Endothelial cell (in vitro differentiated cells): Measurements from ENCODE around the gene SGTB. TPM values are rescaled to one million over a fixed set of nuclear protein-coding genes. Genes with fewer than 3 reads are reported as not detected.
A peak's percentile ranks its signal among the peaks of the same experiment; 100 is the strongest.

Experiments used
- DNase-seq: peaks from one replicate; pipeline ENCODE4 v3.0.0; 2021; ENCODE audit warnings: low spot score
- H3K27ac Mint-ChIP-seq: one replicate; pipeline ENCODE4 v1.8.0; 2021; ENCODE audit warnings: mixed read lengths, inconsistent platforms; ENCODE audit not compliant: unreplicated experiment
- H3K27me3 Mint-ChIP-seq: one replicate; pipeline ENCODE4 v1.8.0; 2021; ENCODE audit warnings: mild to moderate bottlenecking, moderate library complexity, mixed read lengths, inconsistent platforms; ENCODE audit not compliant: unreplicated experiment
- H3K36me3 Mint-ChIP-seq: one replicate; pipeline ENCODE4 v1.8.0; 2021; ENCODE audit warnings: mild to moderate bottlenecking, low read depth, mixed read lengths, inconsistent platforms; ENCODE audit not compliant: unreplicated experiment
- H3K4me1 Mint-ChIP-seq: one replicate; pipeline ENCODE4 v1.8.0; 2021; ENCODE audit warnings: mild to moderate bottlenecking, mixed read lengths, inconsistent platforms; ENCODE audit not compliant: unreplicated experiment
- H3K4me3 Mint-ChIP-seq: one replicate; pipeline ENCODE4 v1.8.0; 2021; ENCODE audit warnings: mild to moderate bottlenecking, mixed read lengths, inconsistent platforms; ENCODE audit not compliant: unreplicated experiment
- H3K9me3 Mint-ChIP-seq: one replicate; pipeline ENCODE4 v1.8.0; 2021; ENCODE audit warnings: mixed read lengths, inconsistent platforms; ENCODE audit not compliant: unreplicated experiment
- total RNA-seq: library from RNA; stranded (reverse); fragmentation: NEBNext Ultra II Directional; extraction: Animal tissue kit (Norgen Biotek cat#: 25700); gene quantifications from one replicate; pipeline ENCODE4 v1.2.1, GENCODE V29; 2021; ENCODE audit not compliant: unreplicated experiment
- TF ChIP-seq, protein P1 (sequence below): fragments of 200-600 bp; sonication (generic); IDR thresholded peaks from one replicate; pipeline ENCODE4 v1.5.0; 2021; ENCODE audit warnings: antibody characterized with exemption; ENCODE audit not compliant: unreplicated experiment

SGTB gene
- total RNA-seq, 1 donor from 2014 or later, result 8.3 TPM

DNA sequence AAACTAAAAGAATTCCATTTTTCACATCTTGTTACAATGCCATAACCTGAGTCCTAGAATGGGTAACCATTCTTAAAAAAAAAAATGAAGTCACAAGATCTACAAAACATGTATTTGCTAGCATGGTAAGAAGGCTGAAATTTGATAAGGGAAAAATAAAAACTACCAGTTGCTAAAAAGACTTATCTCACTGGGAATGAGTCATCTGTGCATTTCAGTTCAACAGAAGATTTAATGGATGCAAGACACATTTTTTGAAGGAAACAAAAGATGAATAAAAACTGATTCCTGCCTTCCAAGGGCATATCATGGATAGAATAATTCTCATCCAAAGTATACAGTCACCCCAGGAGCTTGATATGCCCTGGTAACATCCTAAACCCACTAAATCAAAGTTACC, 47.2 kb downstream of the SGTB start:
- no peak for DNase-seq
- H3K4me3 Mint-ChIP-seq, result no peak overlapping the region
- TF ChIP-seq, protein P1, sequence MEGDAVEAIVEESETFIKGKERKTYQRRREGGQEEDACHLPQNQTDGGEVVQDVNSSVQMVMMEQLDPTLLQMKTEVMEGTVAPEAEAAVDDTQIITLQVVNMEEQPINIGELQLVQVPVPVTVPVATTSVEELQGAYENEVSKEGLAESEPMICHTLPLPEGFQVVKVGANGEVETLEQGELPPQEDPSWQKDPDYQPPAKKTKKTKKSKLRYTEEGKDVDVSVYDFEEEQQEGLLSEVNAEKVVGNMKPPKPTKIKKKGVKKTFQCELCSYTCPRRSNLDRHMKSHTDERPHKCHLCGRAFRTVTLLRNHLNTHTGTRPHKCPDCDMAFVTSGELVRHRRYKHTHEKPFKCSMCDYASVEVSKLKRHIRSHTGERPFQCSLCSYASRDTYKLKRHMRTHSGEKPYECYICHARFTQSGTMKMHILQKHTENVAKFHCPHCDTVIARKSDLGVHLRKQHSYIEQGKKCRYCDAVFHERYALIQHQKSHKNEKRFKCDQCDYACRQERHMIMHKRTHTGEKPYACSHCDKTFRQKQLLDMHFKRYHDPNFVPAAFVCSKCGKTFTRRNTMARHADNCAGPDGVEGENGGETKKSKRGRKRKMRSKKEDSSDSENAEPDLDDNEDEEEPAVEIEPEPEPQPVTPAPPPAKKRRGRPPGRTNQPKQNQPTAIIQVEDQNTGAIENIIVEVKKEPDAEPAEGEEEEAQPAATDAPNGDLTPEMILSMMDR, result no peak

DNA sequence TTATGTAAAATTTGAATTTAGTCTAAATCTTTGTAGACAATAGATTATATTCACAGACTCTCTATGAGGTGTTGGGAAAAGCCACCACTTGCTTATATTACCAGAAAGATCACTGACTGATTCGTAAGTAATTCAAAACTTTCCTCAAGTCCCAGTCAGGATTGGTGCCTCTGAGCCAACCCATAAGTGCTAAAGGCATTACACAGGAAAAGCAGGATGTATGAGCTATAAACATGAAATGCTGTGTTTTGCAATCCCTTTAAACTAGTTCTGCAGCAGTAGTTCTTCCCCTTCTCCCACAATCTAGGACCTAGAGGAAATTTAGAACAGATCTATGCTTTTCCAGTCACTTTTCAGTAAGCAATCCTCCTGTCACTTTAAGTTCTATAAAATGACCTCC, 49.1 kb downstream of the SGTB start:
- Mint-ChIP-seq H3K27me3 (peaks cover 2% of the 10 kb centered on the region), H3K36me3 (peaks cover 18% of the 10 kb centered on the region), H3K4me3 (no peak overlapping the region), H3K27ac (no peak overlapping the region), H3K4me1 (no peaks in the 10 kb centered on the region), H3K9me3 (no peaks in the 10 kb centered on the region)
- TF ChIP-seq, protein P1, result no peak
- no peak for DNase-seq

More for the DNA sequence above, 47.2 kb downstream of the SGTB start:
- Mint-ChIP-seq H3K9me3 (no peaks in the 10 kb centered on the region), H3K27ac (no peak overlapping the region), H3K4me1 (no peaks in the 10 kb centered on the region), H3K27me3 (peaks cover 2% of the 10 kb centered on the region), H3K36me3 (peaks cover 19% of the 10 kb centered on the region)

DNA sequence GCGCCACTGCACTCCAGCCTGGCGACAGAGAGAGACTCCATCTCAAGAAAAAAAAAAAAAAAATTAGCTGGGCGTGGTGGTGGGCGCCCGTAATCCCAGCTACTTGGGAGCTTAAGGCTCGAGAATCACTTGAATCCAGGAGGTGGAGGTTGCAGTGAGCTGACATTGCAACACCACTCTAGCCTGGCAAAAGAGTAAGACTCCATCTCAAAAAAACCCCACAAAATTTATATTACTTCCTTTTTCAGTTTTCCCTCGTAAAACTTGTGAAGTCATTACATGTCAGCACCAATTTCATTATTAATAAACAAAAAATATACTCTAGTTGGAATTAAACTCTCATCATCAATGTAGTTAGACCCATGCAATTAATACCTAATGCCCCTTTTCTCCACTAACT, 53.2 kb downstream of the SGTB start:
- no peaks in the 10 kb centered on the region for H3K27me3 Mint-ChIP-seq
- H3K4me3 Mint-ChIP-seq, result no peak overlapping the region
- TF ChIP-seq, protein P1, result no peak

DNA sequence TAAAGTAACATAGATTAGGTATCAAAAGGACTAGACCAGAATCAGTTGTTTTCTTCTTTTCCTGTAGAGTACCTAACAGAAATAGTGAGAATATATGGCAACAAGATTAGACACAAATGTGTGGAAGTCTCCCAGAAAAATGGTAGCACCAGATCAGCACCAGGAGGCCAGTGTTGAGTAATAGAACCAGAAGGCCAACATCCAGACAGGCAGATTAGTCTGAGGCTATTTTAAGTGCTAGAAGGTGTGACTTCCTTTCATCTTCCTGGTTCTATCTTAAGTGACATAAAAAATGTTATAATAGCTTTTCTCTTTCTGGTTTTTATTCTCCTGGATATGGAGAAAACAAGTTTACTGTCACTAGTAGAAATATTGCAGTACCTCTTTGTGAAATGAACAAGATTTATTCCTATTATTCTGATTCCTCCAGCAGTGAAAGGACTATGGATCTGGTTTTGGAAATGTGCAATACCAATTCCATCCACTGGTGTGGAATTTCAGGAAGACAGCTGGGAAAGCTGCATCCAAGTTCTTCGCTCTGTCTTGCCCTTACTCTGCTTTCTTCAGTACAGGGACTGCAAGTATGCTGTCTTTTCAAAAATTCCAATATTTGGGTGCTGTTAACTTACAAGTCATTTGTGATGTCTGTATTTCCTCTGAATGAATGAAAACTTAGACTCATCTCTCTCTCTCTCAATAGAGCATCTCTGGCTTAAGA, 57.9 kb downstream of the SGTB start:
- peaks cover 7% of the 10 kb centered on the region for H3K36me3 Mint-ChIP-seq

More for the DNA sequence above, 53.2 kb downstream of the SGTB start:
- Mint-ChIP-seq H3K4me1 (peaks cover 3% of the 10 kb centered on the region), H3K36me3 (peaks cover 15% of the 10 kb centered on the region), H3K9me3 (no peaks in the 10 kb centered on the region), H3K27ac (no peak overlapping the region)
- no peak for DNase-seq

DNA sequence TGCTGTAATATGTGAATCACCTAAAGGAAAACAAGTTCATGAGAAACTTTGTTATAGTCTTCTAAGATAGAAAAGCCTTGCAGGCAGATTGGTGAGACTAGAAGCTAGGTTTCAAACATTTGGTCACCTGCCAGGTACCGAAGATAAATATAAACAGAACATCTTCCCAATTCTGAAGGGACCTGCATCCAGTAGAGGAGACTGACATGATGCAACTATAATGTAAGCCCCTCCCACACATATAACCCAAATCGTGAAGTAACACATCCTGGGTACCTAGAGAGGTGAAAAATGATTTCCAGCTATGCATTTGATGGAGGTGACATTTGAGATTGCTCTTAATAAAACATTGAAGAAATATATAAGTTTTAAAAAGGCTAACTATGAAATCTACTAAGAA, 67.2 kb downstream of the SGTB start:
- H3K4me3 Mint-ChIP-seq, result no peak overlapping the region
- H3K4me1 Mint-ChIP-seq, result no peaks in the 10 kb centered on the region
- no peaks in the 10 kb centered on the region for H3K36me3 Mint-ChIP-seq
- no peaks in the 10 kb centered on the region for H3K9me3 Mint-ChIP-seq
- no peak overlapping the region for H3K27ac Mint-ChIP-seq
- DNase-seq, result no peak
- TF ChIP-seq, protein P1, result no peak
- no peaks in the 10 kb centered on the region for H3K27me3 Mint-ChIP-seq

More for the DNA sequence above, 57.9 kb downstream of the SGTB start:
- peak; percentile 37 for DNase-seq
- Mint-ChIP-seq H3K27ac (peak overlapping the region; percentile 83), H3K4me3 (no peak overlapping the region), H3K9me3 (no peaks in the 10 kb centered on the region), H3K27me3 (no peaks in the 10 kb centered on the region), H3K4me1 (peaks cover 3% of the 10 kb centered on the region)
- TF ChIP-seq, protein P1, result peak; percentile 87
